Large intestine (tissue), 3 donors: Measurements from ENCODE around the gene PIK3C3. TPM values are rescaled to one million over a fixed set of nuclear protein-coding genes. Genes with fewer than 3 reads are reported as not detected.
"Not testable (repeated sequence)": the region's sequence is repeated elsewhere in the genome, so short reads cannot be mapped to it uniquely, and the experiment has no call there.

Experiments used
- DNase-seq, 2 donors: peaks; one replicate each; pipeline versions ENCODE4 v3.0.0 to v3.0.0-alpha.2; 2013
- H3K27ac ChIP-seq: one replicate; pipeline ENCODE4 v1.5.1; 2013; ENCODE audit warnings: low read length
- H3K27me3 ChIP-seq: 2 replicates; pipeline ENCODE4 v1.6.1; 2013; ENCODE audit warnings: low read length; ENCODE audit not compliant: control insufficient read depth, insufficient read depth
- H3K36me3 ChIP-seq: 2 replicates; pipeline ENCODE4 v1.6.1; 2013; ENCODE audit warnings: low read length; ENCODE audit not compliant: control insufficient read depth, insufficient read depth
- H3K4me1 ChIP-seq: one replicate; pipeline ENCODE4 v1.6.1; 2013; ENCODE audit warnings: low read length; ENCODE audit not compliant: control insufficient read depth, insufficient read depth
- H3K4me3 ChIP-seq: one replicate; pipeline ENCODE4 v1.5.1; 2013; ENCODE audit warnings: low read length
- H3K9me3 ChIP-seq: one replicate; pipeline ENCODE4 v1.6.1; 2013; ENCODE audit warnings: mild to moderate bottlenecking, low read depth, low read length, moderate library complexity; ENCODE audit not compliant: control insufficient read depth
- WGBS: methylation state at CpG from one replicate; pipeline ENCODE4 v1.1.5; 2013; ENCODE audit warnings: low lambda C conversion rate; ENCODE audit not compliant: insufficient coverage; 5-methylcytosine and 5-hydroxymethylcytosine counted together
- polyA plus RNA-seq: library from polyadenylated mRNA; unstranded; fragments of 120-200 nt; gene quantifications from one replicate; pipeline ENCODE4 v1.2.1, GENCODE V29; 2013

Gene PIK3C3
- polyA plus RNA-seq, 1 donor = 38.2 TPM

GRCh38 chr18:42033137-42033810, 78.2 kb downstream of the PIK3C3 start:
- H3K9me3 ChIP-seq = no peaks in the 10 kb centered on the region
- H3K27ac ChIP-seq = no peak overlapping the region
- no peaks in the 10 kb centered on the region for H3K4me1 ChIP-seq
- no peaks in the 10 kb centered on the region for H3K27me3 ChIP-seq
- no CpG with 5 or more reads among the region's 1 CpG for WGBS
- H3K36me3 ChIP-seq = peaks cover 24% of the 10 kb centered on the region
- DNase-seq = no peak
- H3K4me3 ChIP-seq = no peak overlapping the region

GRCh38 chr18:42038936-42039335, 83.9 kb downstream of the PIK3C3 start:
- Histone ChIP-seq H3K9me3 (no peaks in the 10 kb centered on the region), H3K4me1 (no peaks in the 10 kb centered on the region), H3K27me3 (no peaks in the 10 kb centered on the region), H3K36me3 (peaks cover 15% of the 10 kb centered on the region), H3K4me3 (no peak overlapping the region), H3K27ac (peak overlapping the region; percentile 60)
- no CpG with 5 or more reads among the region's 1 CpG for WGBS
- DNase-seq = peak; percentile 8 to 10

GRCh38 chr18:42039396-42039795, 84.4 kb downstream of the PIK3C3 start:
- no peak for DNase-seq
- H3K36me3 ChIP-seq = peaks cover 16% of the 10 kb centered on the region
- no peaks in the 10 kb centered on the region for H3K9me3 ChIP-seq
- no peak overlapping the region for H3K27ac ChIP-seq
- H3K4me1 ChIP-seq = no peaks in the 10 kb centered on the region
- 100% methylated on average over 1 of the region's 1 CpG for WGBS
- H3K4me3 ChIP-seq = no peak overlapping the region
- H3K27me3 ChIP-seq = no peaks in the 10 kb centered on the region

GRCh38 chr18:42041793-42042192, 86.8 kb downstream of the PIK3C3 start:
- no CpG with 5 or more reads among the region's 1 CpG for WGBS
- H3K27ac ChIP-seq = no peak overlapping the region
- no peak overlapping the region for H3K4me3 ChIP-seq
- H3K4me1 ChIP-seq = peaks cover 5% of the 10 kb centered on the region
- no peak for DNase-seq
- no peaks in the 10 kb centered on the region for H3K9me3 ChIP-seq
- H3K27me3 ChIP-seq = no peaks in the 10 kb centered on the region
- peaks cover 18% of the 10 kb centered on the region for H3K36me3 ChIP-seq

GRCh38 chr18:42045346-42045745, 90.3 kb downstream of the PIK3C3 start:
- no CpG with 5 or more reads among the region's 1 CpG for WGBS
- Histone ChIP-seq H3K27ac (no peak overlapping the region), H3K4me3 (no peak overlapping the region), H3K27me3 (no peaks in the 10 kb centered on the region), H3K9me3 (no peaks in the 10 kb centered on the region), H3K4me1 (peaks cover 18% of the 10 kb centered on the region), H3K36me3 (peaks cover 19% of the 10 kb centered on the region)
- peak in 1 of 2 donors; percentile 57 for DNase-seq

- Histone ChIP-seq H3K36me3 (peaks cover 22% of the 10 kb centered on the region), H3K9me3 (no peaks in the 10 kb centered on the region), H3K4me1 (peaks cover 18% of the 10 kb centered on the region), H3K4me3 (no peak overlapping the region), H3K27ac (peak overlapping the region; percentile 79), H3K27me3 (no peaks in the 10 kb centered on the region)
- no peak for DNase-seq
Observed at GRCh38 chr18:42047721-42048120, 92.7 kb downstream of the PIK3C3 start.

- H3K4me3 ChIP-seq = no peak overlapping the region
- H3K27me3 ChIP-seq = no peaks in the 10 kb centered on the region
- WGBS = no CpG with 5 or more reads among the region's 2 CpGs
- no peaks in the 10 kb centered on the region for H3K9me3 ChIP-seq
- peak overlapping the region; percentile 79 for H3K27ac ChIP-seq
- H3K36me3 ChIP-seq = peaks cover 22% of the 10 kb centered on the region
- peak; percentile 78 to 85 for DNase-seq
- peaks cover 18% of the 10 kb centered on the region for H3K4me1 ChIP-seq
Observed at GRCh38 chr18:42048158-42048557, 93.1 kb downstream of the PIK3C3 start.

- DNase-seq, H3K4me3 ChIP-seq, H3K27me3 ChIP-seq, H3K27ac ChIP-seq, H3K9me3 ChIP-seq: not testable (repeated sequence)
- H3K4me1 ChIP-seq = peaks cover 18% of the 10 kb centered on the region
- H3K36me3 ChIP-seq = peaks cover 19% of the 10 kb centered on the region
- 100% methylated on average over 5 of the region's 15 CpGs for WGBS
Observed at GRCh38 chr18:42049536-42049935, 94.5 kb downstream of the PIK3C3 start.

GRCh38 chr18:42051411-42051810, 96.4 kb downstream of the PIK3C3 start:
- Histone ChIP-seq H3K4me1 (peaks cover 14% of the 10 kb centered on the region), H3K36me3 (peaks cover 13% of the 10 kb centered on the region), H3K27ac (no peak overlapping the region), H3K9me3 (no peaks in the 10 kb centered on the region), H3K4me3 (no peak overlapping the region), H3K27me3 (no peaks in the 10 kb centered on the region)
- DNase-seq = no peak

- no peaks in the 10 kb centered on the region for H3K9me3 ChIP-seq
- H3K27me3 ChIP-seq = no peaks in the 10 kb centered on the region
- peaks cover 11% of the 10 kb centered on the region for H3K4me1 ChIP-seq
- peaks cover 13% of the 10 kb centered on the region for H3K36me3 ChIP-seq
- DNase-seq = no peak
- 76% methylated on average over 3 of the region's 3 CpGs for WGBS
- no peak overlapping the region for H3K4me3 ChIP-seq
- no peak overlapping the region for H3K27ac ChIP-seq
Observed at GRCh38 chr18:42052122-42052708, 97.2 kb downstream of the PIK3C3 start.
